GM12878 (cell line): Measurements from ENCODE around the gene SSPN. TPM values are rescaled to one million over a fixed set of nuclear protein-coding genes. Genes with fewer than 3 reads are reported as not detected.
A peak's percentile ranks its signal among the peaks of the same experiment; 100 is the strongest.

Experiments used
- ATAC-seq: fragments of 200-7000 bp; cut with Tn5 transposase; 3 replicates; pipeline ENCODE4 v1.9.1; 2020; ENCODE audit warnings: mild to moderate bottlenecking, moderate library complexity
- BruUV-seq: library from RNA; stranded (reverse); fragments of 400-500 nt; replicated peaks from 2 replicates; lab custom pipeline; 2021; lab: Mats Ljungman, UMichigan
- CTCF ChIA-PET: fragments of 300-600 bp; sonication (Branson Sonifier 250); formaldehyde crosslinking; extraction: SDS; loops from one replicate; lab custom pipeline; 2021; ENCODE audit warnings: inconsistent platforms; lab: Yijun Ruan, JAX
- POLR2A ChIA-PET: fragments of 350-600 bp; formaldehyde crosslinking; extraction: SDS; loops from one replicate; lab custom pipeline; 2021; ENCODE audit warnings: inconsistent platforms; lab: Charles Lee
- RAD21 ChIA-PET: fragments of 300-600 bp; sonication (Branson Sonifier 250); formaldehyde crosslinking; loops from one replicate; lab custom pipeline; 2023; ENCODE audit warnings: antibody characterized with exemption; ENCODE audit not compliant: unreplicated experiment; lab: Charles Lee
- SMC1A ChIA-PET: fragments of 300-600 bp; sonication (Branson Sonifier 250); formaldehyde crosslinking; loops from one replicate; lab custom pipeline; 2023; ENCODE audit not compliant: unreplicated experiment, uncharacterized antibody; lab: Charles Lee
- DNase-seq: peaks from one replicate; pipeline ENCODE4 v3.0.0-alpha.2; 2011; ENCODE audit warnings: low read depth, low spot score
- FAIRE-seq: peaks from 3 replicates; lab custom pipeline; 2011; peaks lifted over from hg19 to GRCh38; lab: Jason Lieb, UNC
- H2AFZ ChIP-seq: 2 replicates; pipeline ENCODE4 v1.6.0; 2011; ENCODE audit warnings: low read depth, low read length, control low read depth; ENCODE audit not compliant: control insufficient read depth
- H3K27ac ChIP-seq: 2 replicates; pipeline ENCODE4 v1.5.1; 2011; ENCODE audit warnings: control low read depth; ENCODE audit not compliant: control insufficient read depth, insufficient read depth
- H3K27me3 ChIP-seq, 2 experiments: replicated peaks in 1 of 2; 2 replicates each; pipeline versions ENCODE4 v1.6.0 to v1.6.1; 2011; ENCODE audit warnings: low read length in 1 of 2; ENCODE audit not compliant: control insufficient read depth in 2 of 2, insufficient read depth in 2 of 2
- H3K36me3 ChIP-seq, 2 experiments: 2 replicates each; pipeline ENCODE4 v1.5.1; 2011; ENCODE audit warnings: low read length in 1 of 2; ENCODE audit not compliant: control insufficient read depth in 2 of 2, insufficient read depth in 2 of 2
- H3K4me1 ChIP-seq: 2 replicates; pipeline ENCODE4 v1.6.1; 2011; ENCODE audit warnings: mild to moderate bottlenecking, low read length, moderate library complexity, mixed read lengths; ENCODE audit not compliant: control insufficient read depth, insufficient read depth
- H3K4me2 ChIP-seq: 2 replicates; pipeline ENCODE4 v1.6.0; 2011; ENCODE audit warnings: control low read depth; ENCODE audit not compliant: control insufficient read depth, insufficient read depth
- H3K4me3 ChIP-seq: fragments of 200-600 bp; sonication (generic); 2 replicates; pipeline ENCODE4 v1.5.1; 2016
- H3K79me2 ChIP-seq: 2 replicates; pipeline ENCODE4 v1.6.0; 2011; ENCODE audit warnings: low read length; ENCODE audit not compliant: control insufficient read depth, insufficient read depth
- H3K9ac ChIP-seq: 2 replicates; pipeline ENCODE4 v1.8.0; 2011; ENCODE audit warnings: low read length, control low read depth, mixed read lengths; ENCODE audit not compliant: control insufficient read depth, insufficient read depth
- H3K9me3 ChIP-seq: replicated peaks from 3 replicates; pipeline ENCODE4 v1.5.1; 2011; ENCODE audit warnings: mild to moderate bottlenecking, low read length; ENCODE audit not compliant: control insufficient read depth, insufficient read depth
- H4K20me1 ChIP-seq: 2 replicates; pipeline ENCODE4 v1.6.0; 2011; ENCODE audit not compliant: control insufficient read depth, insufficient read depth
- ASH2L ChIP-seq: fragments of 300-600, 200-600 bp; sonication (generic); IDR thresholded peaks from 2 replicates; pipeline ENCODE4 v1.6.1; 2017; ENCODE audit warnings: low read depth, mild to moderate bottlenecking, borderline replicate concordance
- JUNB ChIP-seq: IDR thresholded peaks from 2 replicates; pipeline ENCODE4 v1.6.1; 2016; ENCODE audit warnings: antibody characterized with exemption, mild to moderate bottlenecking
- KDM1A ChIP-seq: fragments of 200-600 bp; sonication (generic); IDR thresholded peaks from 2 replicates; pipeline ENCODE4 v1.6.1; 2016; ENCODE audit warnings: borderline replicate concordance
- MYB ChIP-seq: fragments of 150-350 bp; IDR thresholded peaks from 2 replicates; pipeline ENCODE4 v1.6.1; 2014; ENCODE audit warnings: mild to moderate bottlenecking, low read depth, low read length, borderline replicate concordance
- PAX8 ChIP-seq: fragments of 450-650 bp; IDR thresholded peaks from 2 replicates; pipeline ENCODE4 v1.6.1; 2017; ENCODE audit warnings: mild to moderate bottlenecking, moderate library complexity
- PKNOX1 ChIP-seq: fragments of 450-650 bp; IDR thresholded peaks from 2 replicates; pipeline ENCODE4 v1.6.1; 2016; ENCODE audit warnings: mild to moderate bottlenecking
- RCOR1 ChIP-seq: conservative IDR thresholded peaks from 2 replicates; pipeline ENCODE4 v1.6.1; 2012; ENCODE audit warnings: low read depth, low read length, improper control_type of control experiment
- USF1 ChIP-seq: IDR thresholded peaks from 2 replicates; pipeline ENCODE4 v1.6.1; 2011; ENCODE audit warnings: borderline replicate concordance, low read depth, mild to moderate bottlenecking, moderate library complexity, mixed read lengths, low read length; ENCODE audit not compliant: insufficient read depth; ENCODE audit errors: extremely low read length
- ZNF207 ChIP-seq: fragments of 450-650 bp; IDR thresholded peaks from 2 replicates; pipeline ENCODE4 v1.6.1; 2014; ENCODE audit warnings: antibody characterized with exemption, mild to moderate bottlenecking, borderline replicate concordance
- WGBS: methylation state at CpG from one replicate; pipeline ENCODE4 v1.1.6; 2016; ENCODE audit warnings: low lambda C conversion rate; ENCODE audit not compliant: insufficient replicate concordance, insufficient coverage; ENCODE audit errors: missing lambda C conversion rate; 5-methylcytosine and 5-hydroxymethylcytosine counted together
- in situ Hi-C: fragments of 300-500 bp; cut with MboI; formaldehyde crosslinking; loops from 9 replicates; pipeline ENCODE4 v1.14.3; 2018; ENCODE audit warnings: mixed read lengths
- intact Hi-C: fragments of 100-400 bp; cut with micrococcal nuclease; formaldehyde crosslinking; loops from one replicate; pipeline ENCODE4 v1.14.2; 2022; ENCODE audit not compliant: unreplicated experiment
- polyA plus RNA-seq, 11 experiments: library from polyadenylated mRNA; depleted of rRNA in 4 of 11; unstranded in 6 of 11; stranded (reverse) in 5 of 11; fragments of >200 nt; fragmentation: Nextera tagmentation in 4 of 11; fragmentation: Illumina TruSeq in 1 of 11; extraction: Ambion mirVana in 4 of 11; extraction: Trizol in 1 of 11; gene quantifications; 1 replicate in 1 of 11; 2 replicates in 10 of 11; pipeline versions ENCODE4 v1.2.1 to v1.2.3, GENCODE V29; 2011 to 2016; ENCODE audit warnings: inconsistent platforms in 2 of 11, missing spikeins in 2 of 11, low read depth in 1 of 11
- total RNA-seq, 4 experiments: library from RNA; depleted of rRNA in 3 of 4; stranded (reverse); fragments of >200 nt in 3 of 4; fragmentation: Illumina TruSeq in 1 of 4; extraction: Trizol in 1 of 4; gene quantifications; 2 replicates each; pipeline versions ENCODE4 v1.2.1 to v1.2.3, GENCODE V29; 2013 to 2021
- TF ChIP-seq, protein P1 (sequence below): fragments of 450-650 bp; IDR thresholded peaks from 2 replicates; pipeline ENCODE4 v1.6.1; 2017; ENCODE audit warnings: antibody characterized with exemption, mild to moderate bottlenecking, moderate library complexity
- TF ChIP-seq, protein P2 (sequence below): IDR thresholded peaks from 2 replicates; pipeline ENCODE4 v1.6.1; 2011; ENCODE audit warnings: mild to moderate bottlenecking, low read depth, low read length, moderate library complexity; ENCODE audit not compliant: insufficient replicate concordance
- TF ChIP-seq, protein P3 (sequence below): fragments of 150-350 bp; IDR thresholded peaks from 2 replicates; pipeline ENCODE4 v1.6.1; 2016; ENCODE audit warnings: low read depth, low read length

SSPN gene
- total and polyA plus RNA-seq, 10 of the 15 experiments (the other 5 are each of a cell fraction or from before 2014, with no cell fraction given): 0.04 to 0.41 (median 0.28) TPM; not detected in 5

GRCh38 chr12:26158078-26158764 is 37.2 kb upstream of the SSPN start:
- Histone ChIP-seq H3K36me3 (no peaks in the 10 kb centered on the region), H3K4me2 (no peak overlapping the region), H3K9me3 (no peaks in the 10 kb centered on the region; the same call in 2 of the 3 replicates), H3K27me3 (no peaks in the 10 kb centered on the region), H2AFZ (peak overlapping the region; percentile 51; the same call in 1 of the 2 replicates), H3K27ac (no peak overlapping the region; the same call in 1 of the 2 replicates), H4K20me1 (no peaks in the 10 kb centered on the region), H3K9ac (no peak overlapping the region), H3K79me2 (no peaks in the 10 kb centered on the region), H3K4me3 (no peak overlapping the region), H3K4me1 (peaks cover 41% of the 10 kb centered on the region)
- BruUV-seq: no TSS peak
- in situ Hi-C loops: no loop called here
- ChIA-PET POLR2A (no interaction called here), RAD21 (interaction anchor here (1.1 to 5.5 kb wide), 6 partner anchors 11 to 160 kb away, joined by 3 to 76 read pairs (median 15); no protein-coding TSS in a partner anchor), SMC1A (interaction anchor here (0.8 to 8.1 kb wide), 11 partner anchors 13 to 1004 kb away, joined by 3 to 93 read pairs (median 14); partner anchors contain the start of gene BHLHE41), CTCF (interaction anchor here (0.7 to 7.2 kb wide), 7 partner anchors 9 to 214 kb away, joined by 3 to 74 read pairs (median 3); partner anchors contain the start of gene BHLHE41)
- FAIRE-seq: peak; percentile 44
- intact Hi-C loops: no loop called here
- no peak for DNase-seq
- WGBS: 82% methylated on average over 3 of the region's 3 CpGs
- no peak for ATAC-seq
- TF ChIP-seq, protein P1, sequence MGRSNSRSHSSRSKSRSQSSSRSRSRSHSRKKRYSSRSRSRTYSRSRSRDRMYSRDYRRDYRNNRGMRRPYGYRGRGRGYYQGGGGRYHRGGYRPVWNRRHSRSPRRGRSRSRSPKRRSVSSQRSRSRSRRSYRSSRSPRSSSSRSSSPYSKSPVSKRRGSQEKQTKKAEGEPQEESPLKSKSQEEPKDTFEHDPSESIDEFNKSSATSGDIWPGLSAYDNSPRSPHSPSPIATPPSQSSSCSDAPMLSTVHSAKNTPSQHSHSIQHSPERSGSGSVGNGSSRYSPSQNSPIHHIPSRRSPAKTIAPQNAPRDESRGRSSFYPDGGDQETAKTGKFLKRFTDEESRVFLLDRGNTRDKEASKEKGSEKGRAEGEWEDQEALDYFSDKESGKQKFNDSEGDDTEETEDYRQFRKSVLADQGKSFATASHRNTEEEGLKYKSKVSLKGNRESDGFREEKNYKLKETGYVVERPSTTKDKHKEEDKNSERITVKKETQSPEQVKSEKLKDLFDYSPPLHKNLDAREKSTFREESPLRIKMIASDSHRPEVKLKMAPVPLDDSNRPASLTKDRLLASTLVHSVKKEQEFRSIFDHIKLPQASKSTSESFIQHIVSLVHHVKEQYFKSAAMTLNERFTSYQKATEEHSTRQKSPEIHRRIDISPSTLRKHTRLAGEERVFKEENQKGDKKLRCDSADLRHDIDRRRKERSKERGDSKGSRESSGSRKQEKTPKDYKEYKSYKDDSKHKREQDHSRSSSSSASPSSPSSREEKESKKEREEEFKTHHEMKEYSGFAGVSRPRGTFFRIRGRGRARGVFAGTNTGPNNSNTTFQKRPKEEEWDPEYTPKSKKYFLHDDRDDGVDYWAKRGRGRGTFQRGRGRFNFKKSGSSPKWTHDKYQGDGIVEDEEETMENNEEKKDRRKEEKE: no peak
- TF ChIP-seq ZNF207 (no peak), ASH2L (no peak), JUNB (no peak), PKNOX1 (peak; percentile 71), KDM1A (no peak), RCOR1 (no peak), USF1 (no peak), PAX8 (no peak), MYB (no peak)
- TF ChIP-seq, protein P2, sequence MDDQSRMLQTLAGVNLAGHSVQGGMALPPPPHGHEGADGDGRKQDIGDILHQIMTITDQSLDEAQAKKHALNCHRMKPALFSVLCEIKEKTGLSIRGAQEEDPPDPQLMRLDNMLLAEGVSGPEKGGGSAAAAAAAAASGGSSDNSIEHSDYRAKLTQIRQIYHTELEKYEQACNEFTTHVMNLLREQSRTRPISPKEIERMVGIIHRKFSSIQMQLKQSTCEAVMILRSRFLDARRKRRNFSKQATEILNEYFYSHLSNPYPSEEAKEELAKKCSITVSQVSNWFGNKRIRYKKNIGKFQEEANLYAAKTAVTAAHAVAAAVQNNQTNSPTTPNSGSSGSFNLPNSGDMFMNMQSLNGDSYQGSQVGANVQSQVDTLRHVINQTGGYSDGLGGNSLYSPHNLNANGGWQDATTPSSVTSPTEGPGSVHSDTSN: peak; percentile 54
- TF ChIP-seq, protein P3, sequence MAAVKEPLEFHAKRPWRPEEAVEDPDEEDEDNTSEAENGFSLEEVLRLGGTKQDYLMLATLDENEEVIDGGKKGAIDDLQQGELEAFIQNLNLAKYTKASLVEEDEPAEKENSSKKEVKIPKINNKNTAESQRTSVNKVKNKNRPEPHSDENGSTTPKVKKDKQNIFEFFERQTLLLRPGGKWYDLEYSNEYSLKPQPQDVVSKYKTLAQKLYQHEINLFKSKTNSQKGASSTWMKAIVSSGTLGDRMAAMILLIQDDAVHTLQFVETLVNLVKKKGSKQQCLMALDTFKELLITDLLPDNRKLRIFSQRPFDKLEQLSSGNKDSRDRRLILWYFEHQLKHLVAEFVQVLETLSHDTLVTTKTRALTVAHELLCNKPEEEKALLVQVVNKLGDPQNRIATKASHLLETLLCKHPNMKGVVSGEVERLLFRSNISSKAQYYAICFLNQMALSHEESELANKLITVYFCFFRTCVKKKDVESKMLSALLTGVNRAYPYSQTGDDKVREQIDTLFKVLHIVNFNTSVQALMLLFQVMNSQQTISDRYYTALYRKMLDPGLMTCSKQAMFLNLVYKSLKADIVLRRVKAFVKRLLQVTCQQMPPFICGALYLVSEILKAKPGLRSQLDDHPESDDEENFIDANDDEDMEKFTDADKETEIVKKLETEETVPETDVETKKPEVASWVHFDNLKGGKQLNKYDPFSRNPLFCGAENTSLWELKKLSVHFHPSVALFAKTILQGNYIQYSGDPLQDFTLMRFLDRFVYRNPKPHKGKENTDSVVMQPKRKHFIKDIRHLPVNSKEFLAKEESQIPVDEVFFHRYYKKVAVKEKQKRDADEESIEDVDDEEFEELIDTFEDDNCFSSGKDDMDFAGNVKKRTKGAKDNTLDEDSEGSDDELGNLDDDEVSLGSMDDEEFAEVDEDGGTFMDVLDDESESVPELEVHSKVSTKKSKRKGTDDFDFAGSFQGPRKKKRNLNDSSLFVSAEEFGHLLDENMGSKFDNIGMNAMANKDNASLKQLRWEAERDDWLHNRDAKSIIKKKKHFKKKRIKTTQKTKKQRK: no peak
